Tongue (tissue), 2 donors: ENCODE results near the gene CMIP. TPM values are rescaled to one million over a fixed set of nuclear protein-coding genes. Genes with fewer than 3 reads are reported as not detected.

Experiments
- DNase-seq: peaks from one replicate; pipeline ENCODE4 v3.0.0-alpha.2; 2015
- total RNA-seq: library from RNA; depleted of rRNA; stranded (reverse); fragments of >200 nt; gene quantifications from one replicate; pipeline ENCODE4 v1.2.3, GENCODE V29; 2014

The CMIP gene
- total RNA-seq, 1 donor from 2014 or later: 30.0 TPM

DNA sequence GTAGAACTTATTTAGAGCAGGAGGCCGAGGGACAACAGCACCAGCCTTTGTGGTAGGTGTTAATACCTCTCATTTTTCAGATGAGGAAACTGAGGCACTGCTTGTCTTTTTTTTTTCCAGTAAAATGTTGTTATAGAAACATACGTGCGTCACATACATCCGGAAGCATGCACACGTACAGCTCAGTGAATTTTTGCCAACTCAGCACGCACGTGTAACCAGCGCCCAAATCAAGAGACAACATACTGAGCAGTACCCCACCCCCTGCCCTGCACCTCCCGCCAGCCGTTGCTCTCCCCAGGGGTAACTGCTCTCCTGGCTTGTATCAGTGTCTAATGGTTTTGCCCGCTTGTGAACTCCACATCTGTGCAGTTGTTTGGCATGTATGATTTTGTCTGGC, 92.0 kb downstream of the CMIP start:
- DNase-seq: no peak

DNA sequence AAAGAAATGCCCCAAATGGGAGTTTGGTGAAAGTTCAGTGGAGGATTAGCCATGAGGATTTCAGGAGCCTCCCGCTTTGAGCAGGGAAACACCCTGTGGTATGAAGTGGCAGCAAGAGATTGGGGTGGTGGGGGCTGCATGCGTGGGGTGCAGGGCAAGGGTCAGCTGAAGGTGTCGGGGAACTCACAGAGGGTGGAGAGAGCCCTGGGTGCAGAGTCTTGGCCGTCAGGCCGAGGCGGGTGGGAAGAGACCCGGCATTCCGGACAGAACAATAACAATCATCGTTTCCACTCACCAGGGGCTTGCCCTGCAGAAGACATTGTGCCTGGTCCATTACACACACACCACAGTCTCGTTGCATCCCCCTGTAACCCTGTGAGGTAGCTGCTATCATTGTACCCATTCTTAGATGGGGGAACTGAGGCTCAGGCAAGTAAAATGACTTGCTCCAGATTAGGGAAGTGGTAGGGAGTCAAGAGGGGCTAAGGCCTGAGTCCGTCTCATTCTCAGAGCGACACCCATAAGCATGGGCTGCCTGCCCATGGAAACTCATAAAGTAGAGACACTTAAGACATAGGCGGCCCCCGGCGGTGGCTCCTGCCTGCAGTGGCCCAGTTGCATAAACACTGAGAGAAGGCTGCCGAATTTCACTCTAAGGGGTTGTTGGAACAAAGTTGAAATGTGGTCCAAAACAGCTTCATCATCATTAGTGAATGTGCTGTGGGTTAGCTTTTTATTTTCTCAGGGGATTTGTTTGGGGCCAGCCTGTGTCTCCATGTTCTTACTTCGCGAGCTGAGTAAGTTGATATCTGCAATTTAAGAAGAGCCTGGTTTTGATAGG, 93.3 kb downstream of the CMIP start:
- DNase-seq: no peak

DNA sequence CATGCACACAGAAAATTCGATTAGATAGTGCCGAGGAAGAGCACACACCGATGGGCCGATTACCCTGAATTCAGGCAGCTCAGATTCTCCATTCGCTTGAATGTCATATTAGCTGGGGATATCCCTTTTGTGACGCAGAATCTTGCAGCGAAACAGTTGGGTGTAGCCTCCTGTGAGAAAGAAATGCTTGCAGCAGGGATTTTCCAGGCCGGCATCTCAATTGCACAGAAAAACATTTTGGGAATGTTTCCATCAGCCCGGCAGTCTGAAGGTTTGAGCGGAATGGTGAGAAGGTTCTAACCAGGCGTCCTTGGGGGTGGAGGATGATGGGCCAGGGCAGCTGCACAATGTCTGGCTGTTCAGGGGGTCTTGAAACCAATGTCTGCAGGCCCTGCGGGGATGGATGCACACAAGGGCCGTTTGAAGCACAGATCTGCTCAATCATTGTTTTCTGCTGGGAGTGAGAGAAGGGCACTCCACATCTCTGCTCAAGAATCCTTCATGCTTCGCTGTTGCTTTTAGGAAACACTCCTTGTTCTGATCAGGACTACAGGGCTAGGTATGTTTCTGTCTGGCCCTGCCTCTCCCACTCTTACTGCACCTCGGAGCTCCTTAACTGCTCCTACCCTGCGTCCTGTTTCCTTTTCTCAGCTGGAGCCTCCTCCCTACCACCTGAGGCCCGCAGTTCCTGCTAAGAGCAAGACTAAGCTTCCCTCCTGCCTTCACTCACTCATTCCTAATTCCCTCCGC, 94.6 kb downstream of the CMIP start:
- DNase-seq: peak; percentile 84

DNA sequence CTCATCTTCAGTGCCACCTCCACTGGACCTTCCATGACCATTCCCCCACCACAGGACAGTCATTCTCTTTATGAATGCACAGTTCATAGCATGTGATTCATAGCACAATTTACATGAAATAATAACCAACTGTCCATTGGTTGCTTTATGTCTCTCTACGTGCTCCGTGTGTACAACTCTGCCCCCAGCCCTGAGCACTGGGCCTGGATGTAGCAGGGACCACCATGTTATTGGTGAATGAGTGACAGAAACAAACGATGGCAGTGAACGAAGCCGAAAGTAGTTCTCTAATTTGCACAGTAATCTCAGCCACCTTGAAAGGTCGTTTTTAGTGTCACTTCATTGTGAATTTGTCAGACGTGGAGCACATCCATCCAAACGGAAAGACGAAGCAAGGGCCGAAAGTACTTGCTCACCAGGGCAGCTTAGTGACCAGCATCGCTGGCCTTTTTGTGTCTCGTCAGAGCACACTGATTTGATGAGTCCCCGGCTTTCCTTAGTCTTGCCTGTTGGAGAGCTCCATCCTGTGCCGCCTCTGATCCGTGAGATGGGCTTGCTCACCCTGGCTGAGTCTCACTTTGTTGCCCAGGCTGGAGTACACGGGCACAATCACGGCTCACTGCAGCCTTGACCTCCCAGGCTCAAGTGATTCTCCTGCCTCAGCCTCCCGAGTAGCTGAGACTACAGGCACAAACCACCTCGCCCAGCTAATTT, 95.3 kb downstream of the CMIP start:
- DNase-seq: no peak

DNA sequence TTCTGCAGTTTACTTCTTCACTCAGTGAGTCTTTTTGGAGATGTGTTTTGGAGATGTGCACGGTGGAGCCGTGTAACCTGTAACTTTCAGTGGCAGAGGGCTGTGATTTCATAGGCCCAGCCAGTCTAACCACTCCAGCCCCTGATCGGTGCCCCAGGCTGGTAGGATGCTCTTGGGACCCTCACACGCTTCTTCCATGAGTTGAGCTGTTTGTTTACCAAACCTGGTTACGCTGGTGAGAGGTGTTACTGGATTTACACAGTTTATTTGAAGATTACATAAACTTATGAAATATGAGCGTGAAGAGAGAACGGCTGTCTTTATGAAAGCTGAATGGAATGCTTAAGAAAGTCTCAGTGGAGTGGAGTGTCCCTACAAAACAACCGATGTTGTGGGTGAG, 96.7 kb downstream of the CMIP start:
- DNase-seq: peak; percentile 49

DNA sequence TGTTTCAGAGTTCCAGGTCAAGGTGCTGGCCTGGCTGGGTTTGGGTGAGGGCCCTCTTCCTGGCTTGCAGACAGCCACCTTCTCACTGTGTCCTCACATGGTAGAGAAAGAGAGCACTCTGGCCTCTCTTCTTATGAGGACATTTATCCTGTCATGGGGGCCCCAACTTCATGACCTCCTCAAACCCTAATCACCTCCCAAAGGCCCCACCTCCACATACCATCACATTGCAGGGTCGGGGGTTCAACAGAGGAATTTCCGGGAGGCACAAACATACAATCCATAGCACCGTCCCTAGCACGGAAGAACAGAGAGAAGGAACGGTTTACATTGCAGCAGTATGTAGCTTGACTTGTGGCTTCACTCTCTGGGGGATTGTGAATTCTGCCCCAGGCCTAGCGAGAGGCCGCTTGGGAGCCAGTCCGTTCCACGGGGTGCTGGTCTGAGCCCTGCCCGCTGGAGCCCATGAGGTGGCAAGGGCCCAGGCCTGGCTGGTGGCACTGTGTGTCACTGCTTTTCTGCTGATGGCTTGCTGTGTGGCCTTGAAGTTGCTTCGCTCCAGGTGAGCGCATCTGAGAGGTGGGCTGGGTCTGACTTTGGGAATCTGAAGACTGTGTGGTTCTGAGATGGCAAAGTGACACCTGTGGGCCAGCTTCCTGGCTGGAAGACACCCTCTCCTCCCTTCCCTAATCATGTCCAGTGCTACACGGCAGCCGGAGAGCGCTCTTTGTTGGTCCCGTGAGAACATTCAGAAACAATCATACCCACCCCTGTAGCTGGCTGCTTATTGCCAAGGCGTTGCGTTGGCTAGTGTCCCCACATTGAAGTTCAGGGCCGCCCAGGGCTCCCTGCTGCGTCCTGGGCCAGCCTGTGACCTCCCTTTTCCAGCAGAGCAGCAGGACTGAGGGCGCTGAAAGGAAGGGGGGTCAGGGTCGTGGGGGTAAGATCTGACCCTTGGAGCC, 98.3 kb downstream of the CMIP start:
- DNase-seq: no peak

DNA sequence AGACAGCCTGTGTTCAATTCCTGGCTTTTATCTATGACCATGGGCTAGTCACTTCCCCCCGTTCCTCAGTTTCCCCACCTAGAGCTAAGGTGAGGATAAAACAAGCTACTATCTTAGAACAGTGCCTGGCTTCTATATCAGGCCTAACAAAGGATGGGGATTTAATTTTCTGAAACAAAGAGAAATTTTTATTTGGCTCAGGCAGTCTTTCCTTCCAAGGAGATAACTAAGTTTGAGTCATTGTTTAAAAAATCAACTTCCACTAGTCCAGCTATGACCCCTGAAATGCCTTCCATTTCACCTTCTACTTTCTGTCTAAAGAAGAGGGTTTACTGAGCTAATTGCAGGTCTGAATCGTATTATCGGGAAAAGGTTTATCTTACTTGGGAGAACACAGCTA, 99.0 kb downstream of the CMIP start:
- no peak for DNase-seq

DNA sequence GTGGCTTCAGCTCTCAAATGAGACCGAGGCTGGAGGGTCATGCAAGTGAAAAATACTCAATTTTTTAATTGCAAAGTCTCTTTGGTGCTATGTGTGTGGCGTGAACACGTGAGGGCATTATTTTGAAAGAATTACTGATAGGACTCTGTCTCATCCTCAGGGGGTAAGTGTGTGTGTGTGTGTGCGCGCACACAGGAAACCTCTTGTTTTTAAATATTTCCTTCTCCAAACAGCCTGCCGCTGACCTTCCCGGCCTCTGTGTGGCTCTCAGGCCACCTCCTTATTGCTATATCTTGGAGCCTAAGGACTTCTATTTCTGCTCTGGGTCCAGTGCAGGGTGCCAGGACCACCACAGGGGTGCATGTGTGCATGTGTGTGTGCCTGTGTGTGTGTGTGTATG, 99.7 kb downstream of the CMIP start:
- DNase-seq: no peak

DNA sequence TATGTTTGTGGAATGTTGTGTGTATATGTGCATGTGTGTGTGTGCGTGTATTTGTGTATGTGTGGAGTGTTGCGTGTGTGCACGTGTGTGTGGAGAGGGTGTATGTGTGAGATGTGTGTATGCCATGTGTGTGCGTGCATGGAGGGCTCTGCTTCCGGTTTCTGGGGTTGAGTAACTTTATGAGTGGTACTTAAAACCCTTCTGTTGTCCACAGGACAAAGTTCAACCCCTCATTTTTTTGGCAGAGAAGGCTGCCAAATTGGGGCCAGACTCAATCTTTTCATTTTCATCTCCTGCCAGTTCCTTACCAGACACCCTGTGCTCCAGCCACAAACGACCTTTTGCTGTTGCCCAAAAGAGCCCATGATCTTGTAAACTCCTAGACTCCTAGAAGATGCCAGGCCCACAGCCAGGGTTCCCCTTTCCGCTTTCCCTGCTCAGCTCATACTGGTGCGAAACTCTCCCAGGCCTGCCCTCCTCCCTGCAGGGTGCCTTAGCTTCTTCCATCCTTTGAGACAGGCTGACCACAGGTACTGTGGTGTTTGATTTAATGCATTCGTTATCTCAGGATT, 100.2 kb downstream of the CMIP start:
- DNase-seq: no peak

DNA sequence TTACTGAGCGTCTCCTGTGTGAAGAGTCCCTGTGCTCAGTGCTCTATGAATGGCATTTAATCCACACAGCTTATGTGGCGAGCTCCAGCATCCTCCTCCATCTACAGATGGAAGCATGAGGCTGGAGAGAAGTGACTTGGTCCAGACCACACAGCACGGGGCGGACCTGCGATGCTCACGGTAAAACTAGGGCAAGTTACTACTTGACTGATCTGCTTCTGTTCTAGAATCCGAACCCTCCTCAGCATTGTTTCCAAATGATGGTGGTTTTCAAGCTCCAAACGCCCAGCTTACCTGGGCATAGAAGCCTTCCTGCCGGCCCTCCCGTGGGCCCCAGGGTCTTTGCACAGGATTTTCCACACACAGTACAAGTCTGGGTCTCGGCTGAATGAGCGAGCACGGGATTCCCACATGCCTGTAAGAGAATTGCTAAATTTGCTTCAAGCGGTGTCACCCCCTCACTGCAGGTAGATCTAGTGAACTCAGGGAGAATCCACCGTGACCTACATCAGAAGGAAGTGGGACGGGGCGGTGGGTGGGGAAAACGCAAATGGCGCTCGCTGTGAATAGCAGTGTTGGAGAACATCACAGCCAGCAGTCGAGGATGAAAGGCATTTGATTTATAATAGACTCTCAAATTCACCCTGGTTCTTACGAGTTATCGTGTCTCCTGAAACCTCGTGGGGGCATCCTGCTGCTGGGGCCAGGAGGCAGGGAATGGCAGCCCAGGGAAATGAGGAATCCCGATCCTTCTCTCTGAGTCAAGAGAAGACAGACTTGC, 101.1 kb downstream of the CMIP start:
- no peak for DNase-seq

DNA sequence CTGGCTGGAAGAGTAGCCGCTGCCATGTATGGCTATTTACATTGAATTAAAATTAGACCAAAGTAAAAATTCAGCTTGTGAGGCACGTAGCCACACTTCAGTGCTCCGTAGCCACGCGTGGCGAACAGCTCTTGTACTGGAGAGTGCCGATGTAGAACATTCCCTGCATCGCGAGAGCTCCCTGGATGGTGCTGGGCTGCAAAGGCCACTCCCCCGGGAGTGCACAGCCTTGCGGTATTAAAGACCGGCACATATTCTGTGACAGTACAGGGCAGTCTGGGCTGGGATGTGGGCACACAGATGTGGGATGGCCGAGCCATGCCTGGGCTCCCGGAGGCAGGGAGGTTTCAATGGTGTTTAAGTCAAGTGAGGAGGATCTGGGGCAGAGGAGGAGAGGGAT, 102.2 kb downstream of the CMIP start:
- no peak for DNase-seq

DNA sequence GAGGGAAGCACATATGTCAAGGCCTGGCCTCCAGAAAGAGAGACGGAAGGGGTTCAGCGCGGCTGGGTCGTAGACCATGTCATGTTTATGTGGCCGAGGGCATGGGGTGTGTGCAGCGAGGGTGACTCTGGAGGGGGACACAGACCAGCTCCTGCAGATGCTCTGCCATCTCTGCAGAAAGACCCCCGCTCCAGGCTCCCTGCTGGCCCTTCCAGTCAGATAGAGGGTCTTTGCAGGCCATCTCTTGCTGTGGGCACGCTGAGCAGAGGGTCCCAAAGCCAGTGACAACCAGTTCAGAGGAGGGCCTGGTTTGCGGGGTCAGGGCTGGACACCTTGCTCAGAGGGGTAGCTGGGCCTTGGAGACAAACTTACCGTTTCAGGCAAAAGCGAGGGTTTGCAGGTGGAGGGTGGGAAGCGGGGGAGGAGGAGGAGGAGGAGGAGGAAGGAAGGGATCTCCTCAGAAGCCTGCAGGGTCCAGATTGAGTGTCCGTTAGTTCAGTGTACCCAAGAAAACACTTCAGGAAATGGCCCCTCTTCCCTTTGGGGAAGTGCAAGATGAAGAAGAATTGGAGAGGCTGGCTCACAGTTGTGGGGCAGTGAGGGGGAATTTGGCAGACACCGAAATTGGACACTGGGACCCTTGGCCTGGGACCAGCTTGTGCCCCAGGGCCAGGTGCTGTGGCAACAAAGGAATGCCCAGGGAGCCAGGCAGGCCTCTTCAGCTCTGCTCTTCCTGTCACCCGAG, 102.8 kb downstream of the CMIP start:
- DNase-seq: no peak

DNA sequence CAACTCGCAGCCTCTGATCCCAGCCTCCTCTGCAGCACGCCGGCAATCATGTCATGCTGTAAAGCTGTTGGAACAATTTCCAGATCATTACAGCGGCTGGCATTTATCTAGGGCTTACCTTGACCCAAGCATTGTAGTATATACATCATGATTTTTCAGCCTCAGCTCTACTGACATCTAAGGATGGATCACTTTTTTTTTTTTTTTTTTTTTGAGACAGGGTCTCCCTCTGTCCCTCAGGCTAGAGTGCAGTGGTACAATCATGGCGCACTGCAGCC, 103.3 kb downstream of the CMIP start:
- DNase-seq: no peak

DNA sequence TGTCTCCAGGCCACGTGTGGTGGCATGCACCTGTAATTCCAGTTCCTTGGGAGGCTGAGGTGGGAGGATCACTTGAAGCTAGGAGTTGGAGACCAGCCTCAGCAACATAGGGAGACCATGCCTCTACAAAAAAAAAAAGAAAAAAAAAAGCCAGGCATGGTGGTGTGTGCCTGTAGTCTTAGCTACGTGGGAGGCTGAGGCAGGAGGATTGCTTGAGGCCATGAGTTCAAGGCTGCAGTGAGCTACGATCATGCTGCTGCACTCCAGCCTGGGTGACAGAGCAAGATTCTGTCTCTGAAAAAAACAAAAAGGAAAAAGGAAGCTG, 103.9 kb downstream of the CMIP start:
- DNase-seq: no peak

DNA sequence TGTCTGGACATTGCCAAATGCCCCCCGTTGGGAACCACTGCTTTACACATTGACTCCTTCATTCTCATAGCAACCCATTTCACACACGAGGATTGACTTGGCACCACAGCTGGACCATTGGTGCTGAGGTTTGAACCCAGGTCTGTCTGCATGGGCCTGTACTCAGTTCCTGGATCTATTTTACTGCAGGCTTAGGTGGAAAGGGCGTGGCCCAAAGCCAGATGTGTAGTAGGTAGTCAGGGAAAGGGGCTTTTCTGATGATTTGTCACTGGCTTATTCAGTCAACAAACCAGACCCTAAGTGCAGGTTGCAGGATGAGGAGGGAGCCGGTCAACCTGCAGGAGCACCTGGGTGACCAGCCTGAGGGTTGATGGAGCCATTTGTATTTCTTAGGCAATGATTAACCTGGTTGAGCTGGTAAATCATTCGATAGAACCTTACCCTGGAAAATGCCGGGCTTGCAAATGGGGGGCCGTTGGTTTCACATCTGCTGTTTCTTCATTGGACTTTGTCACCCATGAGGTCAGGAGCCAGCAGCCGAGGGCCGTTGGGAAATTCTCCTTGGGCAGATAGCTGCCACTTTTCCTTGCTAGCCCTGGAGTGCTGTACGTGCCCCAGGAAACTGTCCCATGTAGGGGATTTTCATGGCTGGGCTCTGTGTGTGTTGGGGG, 104.4 kb downstream of the CMIP start:
- no peak for DNase-seq

DNA sequence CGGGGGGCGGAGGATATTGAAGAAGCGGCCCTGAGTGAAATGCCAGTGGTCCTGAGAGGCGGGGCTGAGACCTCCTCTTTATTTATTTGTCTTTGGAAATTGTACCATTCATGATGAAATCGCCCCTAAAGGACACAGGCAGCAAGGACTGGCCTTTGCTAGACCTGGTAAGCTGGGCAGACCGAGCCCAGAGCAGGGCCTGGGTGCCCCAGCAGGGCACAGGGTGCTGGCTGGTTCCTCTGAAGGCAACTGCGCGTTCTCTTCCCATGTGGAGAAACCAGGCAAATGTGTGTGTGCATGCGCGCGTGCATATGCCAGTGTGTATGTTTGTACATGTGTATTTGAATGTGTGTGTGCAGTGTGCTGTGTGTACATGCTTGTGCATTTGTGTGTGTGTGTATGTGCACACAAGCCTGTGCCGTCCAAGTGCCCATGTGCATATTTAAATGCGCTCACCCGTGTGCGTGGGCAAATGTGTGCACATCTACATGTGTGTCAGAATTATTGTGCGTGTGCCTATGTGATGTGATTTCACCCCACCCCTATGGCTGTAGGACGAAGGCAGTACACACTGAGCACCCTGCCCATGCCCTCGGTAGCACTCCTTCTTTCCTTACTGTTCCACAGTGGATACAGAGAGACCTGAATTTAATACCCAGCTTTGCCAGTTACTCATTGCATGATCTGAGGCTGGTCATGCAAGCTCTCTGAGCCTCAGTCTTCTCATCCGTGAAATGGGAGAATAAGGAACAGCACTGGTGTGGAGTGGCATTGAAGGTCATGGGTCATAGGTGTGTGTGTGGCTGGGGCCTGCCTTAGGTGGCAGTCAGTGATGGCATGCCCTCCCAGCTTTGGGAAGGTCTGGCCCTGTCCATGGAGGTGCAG, 105.2 kb downstream of the CMIP start:
- no peak for DNase-seq

DNA sequence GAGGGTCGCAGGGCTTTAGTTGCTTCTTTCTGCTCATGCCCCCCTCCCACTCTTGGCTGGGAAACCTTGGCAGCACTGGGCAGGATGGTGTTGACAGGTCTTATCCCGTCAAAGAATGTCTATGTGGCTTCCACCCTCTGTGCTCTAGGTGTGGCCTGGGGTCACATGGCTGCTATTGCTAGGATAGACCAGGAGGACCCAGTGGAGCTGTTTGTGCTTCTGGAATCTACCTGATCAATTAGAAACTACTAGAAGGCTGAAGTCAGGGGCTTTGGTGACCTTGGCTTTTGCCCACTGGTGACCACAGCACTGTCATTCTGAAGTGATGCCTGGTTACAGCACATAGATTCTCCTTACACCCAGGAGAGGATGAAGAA, 105.8 kb downstream of the CMIP start:
- DNase-seq: no peak

DNA sequence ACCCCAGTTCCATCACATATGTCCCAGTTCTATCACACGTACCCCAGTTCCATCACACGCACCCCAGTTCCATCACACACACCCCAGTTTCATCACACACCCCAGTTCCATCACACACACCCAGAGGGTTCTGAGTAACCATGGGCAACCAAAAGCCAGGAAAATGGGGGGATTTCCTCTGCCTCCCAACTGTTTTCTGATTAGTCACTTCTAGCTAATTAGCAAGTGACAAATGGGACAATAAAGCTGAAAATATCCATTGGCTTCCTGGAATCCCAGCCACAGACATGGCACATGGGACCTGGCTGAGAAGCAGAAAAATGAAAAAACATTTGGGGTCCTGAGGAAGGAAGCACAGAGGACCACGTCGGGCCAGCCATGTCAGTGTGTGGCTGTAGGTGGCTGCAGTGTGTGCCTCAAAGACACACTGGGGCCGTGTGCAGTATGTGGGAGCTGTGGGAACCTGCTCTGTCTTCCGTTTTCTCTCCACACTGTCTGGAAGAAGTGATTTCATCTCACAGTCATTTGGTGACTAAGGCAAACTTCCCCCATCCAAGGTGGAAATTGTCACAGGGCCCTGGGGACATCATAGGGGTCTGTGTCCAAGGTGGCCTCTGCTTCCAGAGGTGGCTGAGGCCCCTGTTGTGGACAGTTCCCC, 106.7 kb downstream of the CMIP start:
- no peak for DNase-seq
